ENCODE data around the gene LRMDA.

- TF ChIP-seq POLR2AphosphoS5 (IDR thresholded peaks at IDR 0.05) (no peak), CTCF (IDR thresholded peaks at IDR 0.05) (no peak), POLR2A (IDR thresholded peaks at IDR 0.05) (no peak), EP300 (IDR thresholded peaks at IDR 0.05; ENCODE audit: low read depth) (no peak)
Measured at GRCh38 chr10:75593692-75594556, 162.5 kb downstream of the LRMDA start.

Measured in transverse colon (tissue), 4 donors.